ENCODE measurements around the gene HIPK4.

HIPK4 gene

GRCh38 chr19:40365613-40366401 lies 24.2 kb downstream of the HIPK4 start:
- DNase-seq: peak in 3 of 5 donors; percentile 19 to 46 (median 19)

- no peak for DNase-seq
Measured at GRCh38 chr19:40365010-40365409, 25.0 kb downstream of the HIPK4 start.

GRCh38 chr19:40363069-40363468 lies 26.9 kb downstream of the HIPK4 start:
- peak in 1 of 5 donors; percentile 23 for DNase-seq

- DNase-seq: no peak
Measured at GRCh38 chr19:40362160-40362559, 27.8 kb downstream of the HIPK4 start.

- DNase-seq: no peak
Measured at GRCh38 chr19:40360708-40361241, 29.2 kb downstream of the HIPK4 start.

- DNase-seq: no peak
Measured at GRCh38 chr19:40360020-40360707, 29.8 kb downstream of the HIPK4 start.

- DNase-seq: no peak
Measured at GRCh38 chr19:40358773-40359172, 31.2 kb downstream of the HIPK4 start.

- no peak for DNase-seq
Measured at GRCh38 chr19:40357640-40358039, 32.3 kb downstream of the HIPK4 start.

- no peak for DNase-seq
Measured at GRCh38 chr19:40356681-40357595, 33.0 kb downstream of the HIPK4 start.

- DNase-seq: no peak
Measured at GRCh38 chr19:40355975-40356680, 33.9 kb downstream of the HIPK4 start.

GRCh38 chr19:40348961-40349507 lies 40.9 kb downstream of the HIPK4 start:
- peak in 1 of 5 donors; percentile 28 for DNase-seq

- peak; percentile 97 to 100 (median 99) for DNase-seq
Measured at GRCh38 chr19:40348125-40348913, 41.7 kb downstream of the HIPK4 start, which contains the start of the genes C19orf47 and PLD3. Gene C19orf47 (minus strand): TSS chr19:40348397. CDS start chr19:40341857, 6,540 bp downstream. Gene PLD3 (plus strand): TSS chr19:40348695. CDS start chr19:40366484, 17,789 bp downstream.

- DNase-seq: no peak
Measured at GRCh38 chr19:40344422-40344821, 45.6 kb downstream of the HIPK4 start.

GRCh38 chr19:40342644-40343311 lies 47.2 kb downstream of the HIPK4 start:
- no peak for DNase-seq

- DNase-seq: no peak
Measured at GRCh38 chr19:40341601-40342482, 48.1 kb downstream of the HIPK4 start.

- DNase-seq: no peak
Measured at GRCh38 chr19:40339018-40339728, 50.8 kb downstream of the HIPK4 start.

GRCh38 chr19:40337594-40337993 lies 52.4 kb downstream of the HIPK4 start:
- DNase-seq: no peak

- DNase-seq: no peak
Measured at GRCh38 chr19:40337107-40337506, 52.9 kb downstream of the HIPK4 start.

- DNase-seq: no peak
Measured at GRCh38 chr19:40336601-40336900, 53.4 kb downstream of the HIPK4 start.
